MM.1S (cell line): ENCODE data around the gene TREML1.

Experiments
- DNase-seq: peaks from one replicate; pipeline ENCODE4 v3.0.0-alpha.2; 2015
- H2AFZ ChIP-seq: fragments of 300-600 bp; sonication (generic); 2 replicates; pipeline ENCODE4 v1.6.0; 2016; ENCODE audit warnings: antibody characterized with exemption, low read length
- H3F3A ChIP-seq: fragments of 300-600 bp; sonication (generic); 2 replicates; pipeline ENCODE4 v1.6.1; 2016; ENCODE audit warnings: mild to moderate bottlenecking, antibody characterized with exemption, low read length, moderate library complexity, mixed read lengths; ENCODE audit not compliant: insufficient read depth
- H3K27ac ChIP-seq: fragments of 300-600 bp; sonication (generic); 2 replicates; pipeline ENCODE4 v1.5.1; 2016; ENCODE audit warnings: mild to moderate bottlenecking, low read length
- H3K27me3 ChIP-seq: fragments of 300-600 bp; sonication (generic); replicated peaks from 2 replicates; pipeline ENCODE4 v1.6.0; 2016; ENCODE audit warnings: low read length; ENCODE audit not compliant: insufficient read depth
- H3K36me3 ChIP-seq: fragments of 300-600 bp; sonication (generic); replicated peaks from 2 replicates; pipeline ENCODE4 v1.6.1; 2016; ENCODE audit warnings: mild to moderate bottlenecking, low read length, mixed read lengths; ENCODE audit not compliant: insufficient read depth
- H3K4me1 ChIP-seq: fragments of 300-600 bp; sonication (generic); 2 replicates; pipeline ENCODE4 v1.6.1; 2016; ENCODE audit warnings: low read length, mixed read lengths
- H3K4me2 ChIP-seq: fragments of 300-600 bp; sonication (generic); 2 replicates; pipeline ENCODE4 v1.6.0; 2016; ENCODE audit warnings: low read depth, low read length
- H3K4me3 ChIP-seq: fragments of 300-600 bp; sonication (generic); 2 replicates; pipeline ENCODE4 v1.5.1; 2016; ENCODE audit warnings: low read length, mixed read lengths
- H3K79me2 ChIP-seq: fragments of 300-600 bp; sonication (generic); 2 replicates; pipeline ENCODE4 v1.6.1; 2016; ENCODE audit warnings: mixed run types, low read length, mixed read lengths
- H3K9ac ChIP-seq: fragments of 300-600 bp; sonication (generic); 2 replicates; pipeline ENCODE4 v1.6.1; 2016; ENCODE audit warnings: low read length, mixed read lengths
- H3K9me2 ChIP-seq: fragments of 300-600 bp; sonication (generic); replicated peaks from 2 replicates; pipeline ENCODE4 v1.6.1; 2016; ENCODE audit warnings: mild to moderate bottlenecking, low read length, mixed read lengths; ENCODE audit not compliant: insufficient read depth
- H3K9me3 ChIP-seq: fragments of 300-600 bp; sonication (generic); replicated peaks from 2 replicates; pipeline ENCODE4 v1.6.1; 2016; ENCODE audit warnings: mild to moderate bottlenecking, low read length, mixed read lengths; ENCODE audit not compliant: insufficient read depth
- H4K20me1 ChIP-seq: fragments of 300-600 bp; sonication (generic); 2 replicates; pipeline ENCODE4 v1.6.1; 2016; ENCODE audit warnings: mild to moderate bottlenecking, low read length, moderate library complexity, mixed read lengths; ENCODE audit not compliant: insufficient read depth
- CTCF ChIP-seq: fragments of 300-600 bp; sonication (generic); IDR thresholded peaks from 2 replicates; pipeline ENCODE4 v1.5.1; 2016; ENCODE audit warnings: antibody characterized with exemption, low read length, mixed read lengths
- EZH2 ChIP-seq: fragments of 300-600 bp; sonication (generic); optimal IDR thresholded peaks from 2 replicates; pipeline ENCODE3; 2017; ENCODE audit warnings: low read depth, mild to moderate bottlenecking, antibody characterized with exemption, low read length, mixed read lengths
- EZH2phosphoT487 ChIP-seq: fragments of 300-600 bp; sonication (generic); IDR thresholded peaks from 2 replicates; pipeline ENCODE4 v1.6.1; 2018; ENCODE audit warnings: antibody characterized with exemption, low read length

The TREML1 gene

GRCh38 chr6:41153992-41154625 lies at the start of gene TREML1:
TREML1 (minus strand) TSS chr6:41154347; CDS start chr6:41154288, 59 bp downstream.
- Histone ChIP-seq H3K27ac (no peak within 1 kb of the TSS), H3K4me2 (no peak within 1 kb of the TSS), H3K4me3 (no peak within 1 kb of the TSS), H3K36me3 (no peaks in the 10 kb centered on the region), H2AFZ (no peak within 1 kb of the TSS), H4K20me1 (no peaks in the 10 kb centered on the region), H3K9me2 (no peaks in the 10 kb centered on the region), H3K79me2 (no peaks in the 10 kb centered on the region), H3K9ac (no peak within 1 kb of the TSS), H3K27me3 (no peaks in the 10 kb centered on the region), H3K4me1 (no peaks in the 10 kb centered on the region), H3K9me3 (no peaks in the 10 kb centered on the region), H3F3A (no peaks in the 10 kb centered on the region)
- no peak for DNase-seq
- TF ChIP-seq CTCF (no peak), EZH2 (no peak), EZH2phosphoT487 (no peak)

- Histone ChIP-seq H3K4me2 (peak overlapping the region; percentile 73; the same call in 1 of the 2 replicates), H3K4me3 (no peak overlapping the region), H3K27me3 (no peaks in the 10 kb centered on the region), H3K9me2 (no peaks in the 10 kb centered on the region), H3K9ac (no peak overlapping the region; the same call in 1 of the 2 replicates), H4K20me1 (no peaks in the 10 kb centered on the region), H3F3A (peaks cover 25% of the 10 kb centered on the region), H3K9me3 (no peaks in the 10 kb centered on the region), H3K36me3 (no peaks in the 10 kb centered on the region), H3K4me1 (peaks cover 32% of the 10 kb centered on the region), H3K79me2 (no peaks in the 10 kb centered on the region), H2AFZ (0 out of 2 replicates have a peak overlapping the region, but pooled peaks have one; percentile 64), H3K27ac (peak overlapping the region; percentile 91; the same call in 1 of the 2 replicates)
- no peak for DNase-seq
- TF ChIP-seq EZH2phosphoT487 (no peak), CTCF (no peak), EZH2 (no peak)
These were observed 47.6 kb upstream of the TREML1 start for GRCh38 chr6:41201764-41202173.

- Histone ChIP-seq H3K27ac (peak within 1 kb of the TSS; percentile 91), H2AFZ (peak within 1 kb of the TSS; percentile 64)
These were observed 47.0 kb upstream of the TREML1 start, which contains the start of gene TREML2 for GRCh38 chr6:41200901-41201763. TREML2 (minus strand) TSS chr6:41201149; CDS start chr6:41201008, 141 bp downstream.

More at GRCh38 chr6:41200901-41201763, 47.0 kb upstream of the TREML1 start, which contains the start of gene TREML2:
- Histone ChIP-seq H3K4me2 (peak within 1 kb of the TSS; percentile 73), H3F3A (peaks cover 25% of the 10 kb centered on the region), H3K9me2 (no peaks in the 10 kb centered on the region), H3K79me2 (no peaks in the 10 kb centered on the region), H3K36me3 (no peaks in the 10 kb centered on the region), H4K20me1 (no peaks in the 10 kb centered on the region), H3K27me3 (no peaks in the 10 kb centered on the region), H3K4me3 (peak within 1 kb of the TSS; percentile 57), H3K9me3 (no peaks in the 10 kb centered on the region), H3K4me1 (peaks cover 32% of the 10 kb centered on the region), H3K9ac (peak within 1 kb of the TSS; percentile 61)
- TF ChIP-seq EZH2 (no peak), CTCF (no peak), EZH2phosphoT487 (no peak)
- peak; percentile 20 for DNase-seq
